ENCODE results near the gene SS18.

DNA sequence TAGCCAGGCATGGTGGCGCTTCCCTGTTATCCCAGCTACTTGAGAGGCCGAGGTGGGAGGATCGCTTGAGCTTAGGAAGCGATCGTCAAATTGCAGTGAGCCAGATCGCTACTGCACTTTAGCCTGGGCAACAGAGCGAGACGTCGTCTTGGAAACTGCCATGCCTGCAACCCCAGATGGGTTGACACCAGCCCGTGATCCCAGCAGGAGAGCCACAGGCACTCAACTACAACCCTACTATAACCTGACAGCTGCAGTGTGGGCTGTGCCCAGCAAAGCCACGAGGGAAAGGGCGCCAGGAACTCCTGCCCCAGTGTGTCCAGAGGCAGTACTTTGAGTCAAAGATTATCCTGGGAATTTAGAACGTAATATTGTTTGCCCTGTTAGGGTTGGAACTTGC lies 85.6 kb downstream of the SS18 start:
- TF ChIP-seq, protein P1, sequence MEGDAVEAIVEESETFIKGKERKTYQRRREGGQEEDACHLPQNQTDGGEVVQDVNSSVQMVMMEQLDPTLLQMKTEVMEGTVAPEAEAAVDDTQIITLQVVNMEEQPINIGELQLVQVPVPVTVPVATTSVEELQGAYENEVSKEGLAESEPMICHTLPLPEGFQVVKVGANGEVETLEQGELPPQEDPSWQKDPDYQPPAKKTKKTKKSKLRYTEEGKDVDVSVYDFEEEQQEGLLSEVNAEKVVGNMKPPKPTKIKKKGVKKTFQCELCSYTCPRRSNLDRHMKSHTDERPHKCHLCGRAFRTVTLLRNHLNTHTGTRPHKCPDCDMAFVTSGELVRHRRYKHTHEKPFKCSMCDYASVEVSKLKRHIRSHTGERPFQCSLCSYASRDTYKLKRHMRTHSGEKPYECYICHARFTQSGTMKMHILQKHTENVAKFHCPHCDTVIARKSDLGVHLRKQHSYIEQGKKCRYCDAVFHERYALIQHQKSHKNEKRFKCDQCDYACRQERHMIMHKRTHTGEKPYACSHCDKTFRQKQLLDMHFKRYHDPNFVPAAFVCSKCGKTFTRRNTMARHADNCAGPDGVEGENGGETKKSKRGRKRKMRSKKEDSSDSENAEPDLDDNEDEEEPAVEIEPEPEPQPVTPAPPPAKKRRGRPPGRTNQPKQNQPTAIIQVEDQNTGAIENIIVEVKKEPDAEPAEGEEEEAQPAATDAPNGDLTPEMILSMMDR (IDR thresholded peaks at IDR 0.05), result no peak
- no peak for TF ChIP-seq POLR2A (IDR thresholded peaks at IDR 0.05)
- no peak for TF ChIP-seq POLR2AphosphoS5 (IDR thresholded peaks at IDR 0.05)
- TF ChIP-seq EP300 (IDR thresholded peaks at IDR 0.05), result no peak

Measured in suprapubic skin (tissue), 4 donors.